CD4-positive, alpha-beta memory T cell (primary cell): ENCODE results near the gene KRT13. TPM values are rescaled to one million over a fixed set of nuclear protein-coding genes. Genes with fewer than 3 reads are reported as not detected.

Source experiments
- CTCF ChIA-PET: fragments of 350-600 bp; sonication (Branson Sonifier 250); formaldehyde crosslinking; loops from one replicate; lab custom pipeline; 2021; ENCODE audit warnings: inconsistent platforms; ENCODE audit not compliant: partially characterized antibody; lab: Charles Lee
- POLR2A ChIA-PET: fragments of 350-600 bp; sonication (Branson Sonifier 250); formaldehyde crosslinking; loops from one replicate; lab custom pipeline; 2021; ENCODE audit not compliant: partially characterized antibody; lab: Charles Lee
- DNase-seq, 5 donors: peaks; one replicate each; pipeline versions ENCODE4 v3.0.0 to v3.0.0-alpha.2; 2020 to 2022; ENCODE audit warnings: mixed read lengths in 1 of 5
- H3K27ac ChIP-seq: one replicate; pipeline ENCODE4 v1.7.0; 2013; ENCODE audit warnings: low read depth, low read length
- H3K27me3 ChIP-seq: 2 replicates; pipeline ENCODE4 v1.7.0; 2013; ENCODE audit warnings: mild to moderate bottlenecking, low read length, moderate library complexity; ENCODE audit not compliant: insufficient read depth
- H3K36me3 ChIP-seq: 2 replicates; pipeline ENCODE4 v1.7.0; 2013; ENCODE audit warnings: mild to moderate bottlenecking, low read length, moderate library complexity; ENCODE audit not compliant: insufficient read depth
- H3K4me1 ChIP-seq: 2 replicates; pipeline ENCODE4 v1.7.0; 2013; ENCODE audit warnings: mild to moderate bottlenecking, low read length, moderate library complexity; ENCODE audit not compliant: insufficient read depth
- H3K4me3 ChIP-seq, 2 donors: one replicate each; pipeline ENCODE4 v1.7.0; 2013; ENCODE audit warnings: low read length in 2 of 2, mild to moderate bottlenecking in 1 of 2
- H3K9me3 ChIP-seq, 2 donors: one replicate each; pipeline ENCODE4 v1.7.0; 2013; ENCODE audit warnings: low read length in 2 of 2, control low read depth in 1 of 2; ENCODE audit not compliant: control insufficient read depth in 1 of 2
- H3K27ac Mint-ChIP-seq, 7 donors: one replicate each; pipeline ENCODE4 v1.8.0; 2020 to 2021; ENCODE audit warnings: mixed read lengths in 7 of 7, mild to moderate bottlenecking in 6 of 7, inconsistent platforms in 3 of 7, moderate library complexity in 3 of 7
- H3K27me3 Mint-ChIP-seq, 2 donors: one replicate each; pipeline ENCODE4 v1.8.0; 2020 to 2021; ENCODE audit warnings: mixed read lengths in 2 of 2
- H3K36me3 Mint-ChIP-seq, 2 donors: one replicate each; pipeline ENCODE4 v1.8.0; 2020 to 2021; ENCODE audit warnings: mixed read lengths in 2 of 2, inconsistent platforms in 1 of 2, mild to moderate bottlenecking in 1 of 2
- H3K4me1 Mint-ChIP-seq, 4 donors: one replicate each; pipeline ENCODE4 v1.8.0; 2020 to 2021; ENCODE audit warnings: mixed read lengths in 4 of 4, mild to moderate bottlenecking in 1 of 4
- H3K4me3 Mint-ChIP-seq, 8 donors: one replicate each; pipeline ENCODE4 v1.8.0; 2020 to 2021; ENCODE audit warnings: mixed read lengths in 8 of 8, mild to moderate bottlenecking in 7 of 8, moderate library complexity in 6 of 8, inconsistent platforms in 3 of 8
- H3K9me3 Mint-ChIP-seq, 8 donors: one replicate each; pipeline ENCODE4 v1.8.0; 2020 to 2021; ENCODE audit warnings: mixed read lengths in 8 of 8, mild to moderate bottlenecking in 5 of 8, inconsistent platforms in 3 of 8, moderate library complexity in 1 of 8
- intact Hi-C: fragments of 100-400 bp; cut with micrococcal nuclease; formaldehyde crosslinking; loops from one replicate; pipeline ENCODE4 v1.15.1; 2023
- polyA plus RNA-seq, 2 donors: library from polyadenylated mRNA; unstranded; fragments of 300-500 nt; fragmentation: Illumina TruSeq; gene quantifications; one replicate each; pipeline ENCODE4 v1.2.3, GENCODE V29; 2021
- total RNA-seq, 2 experiments: library from RNA; stranded (reverse); gene quantifications; one replicate each; pipeline ENCODE4 v1.2.3, GENCODE V29; 2021

KRT13 gene
- total and polyA plus RNA-seq, 4 experiments from 2014 or later: not detected

DNA sequence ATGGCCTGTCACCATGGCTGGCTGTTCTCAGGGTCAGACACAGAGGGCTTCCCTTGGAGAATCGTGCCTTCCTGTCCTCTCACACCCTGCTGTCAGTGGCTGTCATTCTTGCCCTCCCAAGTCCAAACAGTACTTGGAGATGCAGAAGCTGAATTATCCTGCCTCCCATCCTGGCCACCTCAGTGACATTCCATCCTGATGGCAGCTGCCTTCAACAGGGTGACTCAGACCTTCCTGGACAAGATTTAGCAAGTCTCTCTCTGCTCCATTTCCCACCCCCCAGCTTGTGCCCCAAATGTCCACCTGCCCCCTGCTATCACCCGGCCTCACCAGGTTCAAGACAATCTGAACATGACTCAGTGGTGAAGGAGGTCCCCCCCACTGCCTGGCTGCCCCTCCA lies 10.9 kb downstream of the KRT13 start:
- DNase-seq: peak in 1 of 5 donors; percentile 8
- no peak overlapping the region for H3K4me3 Mint-ChIP-seq
- intact Hi-C loops: no loop called here
- no peaks in the 10 kb centered on the region for H3K9me3 Mint-ChIP-seq
- CTCF ChIA-PET: interaction anchor here (1.2 to 2.0 kb wide), 2 partner anchors 172 to 585 kb away, joined by 3 to 9 read pairs; no protein-coding TSS in a partner anchor
- Histone ChIP-seq H3K36me3 (no peaks in the 10 kb centered on the region), H3K4me1 (peaks cover 23% of the 10 kb centered on the region), H3K9me3 (no peaks in the 10 kb centered on the region), H3K27me3 (no peaks in the 10 kb centered on the region), H3K4me3 (no peak overlapping the region), H3K27ac (no peak overlapping the region)
- no peaks in the 10 kb centered on the region for H3K36me3 Mint-ChIP-seq
- H3K27me3 Mint-ChIP-seq: no peaks in the 10 kb centered on the region
- H3K4me1 Mint-ChIP-seq: peaks cover 10 to 48% (median 22%) of the 10 kb centered on the region in 4 donors
- H3K27ac Mint-ChIP-seq: peak overlapping the region in 3 of 7 donors; percentile 71 to 80 (median 77)
- POLR2A ChIA-PET: no interaction called here

GRCh38 chr17:41492771-41493170 lies 12.6 kb downstream of the KRT13 start:
- no peak overlapping the region for H3K27ac ChIP-seq
- H3K36me3 Mint-ChIP-seq: no peaks in the 10 kb centered on the region

GRCh38 chr17:41492351-41492750 lies 13.1 kb downstream of the KRT13 start:
- Mint-ChIP-seq H3K27ac (peak overlapping the region in 3 of 7 donors; percentile 5 to 42 (median 37)), H3K9me3 (no peaks in the 10 kb centered on the region), H3K4me3 (no peak overlapping the region), H3K4me1 (peaks cover 10 to 38% (median 20%) of the 10 kb centered on the region in 4 donors), H3K36me3 (no peaks in the 10 kb centered on the region), H3K27me3 (no peaks in the 10 kb centered on the region)
- Histone ChIP-seq H3K27ac (no peak overlapping the region), H3K4me1 (peaks cover 22% of the 10 kb centered on the region), H3K36me3 (no peaks in the 10 kb centered on the region), H3K9me3 (no peaks in the 10 kb centered on the region), H3K27me3 (no peaks in the 10 kb centered on the region), H3K4me3 (no peak overlapping the region)
- CTCF ChIA-PET: interaction anchor here (0.9 to 1.3 kb wide), 2 partner anchors 170 to 171 kb away, joined by 3 to 4 read pairs; no protein-coding TSS in a partner anchor
- intact Hi-C loops: no loop called here
- POLR2A ChIA-PET: interaction anchor here (1.3 kb wide), 1 partner anchor 151 kb away, joined by 3 read pairs; no protein-coding TSS in a partner anchor
- DNase-seq: peak in 1 of 5 donors; percentile 19

More at GRCh38 chr17:41492771-41493170, 12.6 kb downstream of the KRT13 start:
- intact Hi-C loops: no loop called here
- Mint-ChIP-seq H3K9me3 (no peaks in the 10 kb centered on the region), H3K27me3 (no peaks in the 10 kb centered on the region), H3K4me3 (no peak overlapping the region), H3K4me1 (peaks cover 10 to 38% (median 21%) of the 10 kb centered on the region in 4 donors), H3K27ac (peak overlapping the region in 1 of 7 donors; percentile 30)
- POLR2A ChIA-PET: interaction anchor here (1.3 kb wide), 1 partner anchor 152 kb away, joined by 3 read pairs; no protein-coding TSS in a partner anchor
- H3K27me3 ChIP-seq: no peaks in the 10 kb centered on the region
- H3K4me1 ChIP-seq: peaks cover 23% of the 10 kb centered on the region
- DNase-seq: no peak
- H3K9me3 ChIP-seq: no peaks in the 10 kb centered on the region
- H3K4me3 ChIP-seq: no peak overlapping the region
- CTCF ChIA-PET: interaction anchor here (0.9 to 1.3 kb wide), 2 partner anchors 170 kb away, joined by 3 to 4 read pairs; no protein-coding TSS in a partner anchor
- H3K36me3 ChIP-seq: no peaks in the 10 kb centered on the region

DNA sequence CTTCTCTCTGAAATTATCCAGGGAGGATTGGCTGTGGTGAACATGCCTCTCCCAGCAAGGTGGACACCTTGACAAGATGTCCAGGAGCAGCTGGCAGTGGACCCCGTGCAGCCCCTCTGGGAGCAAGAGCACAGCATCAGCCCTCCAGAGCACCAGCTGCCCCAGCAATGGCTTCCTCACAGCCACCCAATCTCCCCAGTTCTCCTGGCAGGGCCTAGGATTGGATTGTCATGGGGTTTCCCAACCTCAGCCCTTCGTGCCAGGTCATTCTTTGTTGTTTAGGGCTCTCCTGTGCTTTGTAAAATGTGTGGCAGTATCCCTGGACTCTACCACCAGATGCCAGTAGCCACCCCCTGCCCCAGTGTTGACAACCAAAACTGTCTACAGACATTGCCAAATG lies 13.9 kb downstream of the KRT13 start:
- no peaks in the 10 kb centered on the region for H3K27me3 ChIP-seq
- H3K4me3 ChIP-seq: no peak overlapping the region
- Mint-ChIP-seq H3K4me3 (no peak overlapping the region), H3K9me3 (no peaks in the 10 kb centered on the region), H3K36me3 (no peaks in the 10 kb centered on the region), H3K27me3 (no peaks in the 10 kb centered on the region), H3K27ac (no peak overlapping the region), H3K4me1 (peaks cover 8 to 30% (median 16%) of the 10 kb centered on the region in 4 donors)
- no peaks in the 10 kb centered on the region for H3K9me3 ChIP-seq
- ChIA-PET POLR2A (no interaction called here), CTCF (no interaction called here)
- DNase-seq: peak in 1 of 5 donors; percentile 7
- no peak overlapping the region for H3K27ac ChIP-seq
- peaks cover 13% of the 10 kb centered on the region for H3K4me1 ChIP-seq
- intact Hi-C loops: no loop called here
- H3K36me3 ChIP-seq: no peaks in the 10 kb centered on the region

DNA sequence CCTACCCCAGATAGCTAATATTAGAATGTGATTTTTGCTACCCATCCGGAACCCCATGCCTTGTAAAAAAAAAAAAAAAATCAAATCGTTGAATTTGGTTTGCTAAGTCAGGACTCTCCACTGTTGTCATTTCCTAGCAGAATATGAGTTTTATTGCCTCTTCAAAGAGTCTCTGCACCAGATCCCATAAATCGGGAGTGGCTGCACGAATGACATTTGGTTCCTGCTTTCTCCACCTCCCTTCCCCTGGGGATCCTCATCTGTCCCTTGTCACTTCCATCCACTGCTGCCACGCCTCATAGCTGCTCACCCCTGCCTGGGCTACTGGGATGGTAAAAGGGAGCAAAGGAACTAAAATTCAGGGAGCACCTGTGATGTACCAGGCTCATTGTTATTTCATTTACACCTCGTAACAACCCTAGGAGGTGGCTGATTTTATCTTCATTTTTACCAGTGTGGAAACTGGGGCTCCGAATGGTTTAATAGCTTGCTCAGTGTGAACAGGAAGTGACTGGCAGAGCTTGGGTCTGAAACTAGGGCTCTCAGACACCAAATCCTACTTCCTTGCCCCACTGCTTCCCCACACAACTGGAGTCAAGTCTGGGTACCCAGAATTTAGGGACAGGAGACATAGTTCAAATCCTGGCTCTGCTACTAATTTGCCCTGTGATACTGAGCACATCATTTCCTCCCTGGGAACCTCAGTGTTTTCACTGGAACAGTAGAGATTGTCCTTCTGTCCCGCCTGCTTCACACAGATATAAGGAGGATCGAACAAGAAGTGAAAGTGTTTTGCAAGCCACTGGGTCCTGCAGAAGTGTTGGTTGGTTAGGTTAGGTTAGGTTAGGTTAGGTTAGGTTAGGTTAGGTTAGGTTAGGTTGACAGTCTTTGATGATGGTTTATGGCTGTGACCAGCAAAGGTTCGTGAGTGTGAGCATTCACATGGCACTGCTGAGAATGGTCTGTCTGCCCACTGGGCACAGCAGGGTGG lies 15.1 kb downstream of the KRT13 start:
- Mint-ChIP-seq H3K36me3 (no peaks in the 10 kb centered on the region), H3K4me3 (peak overlapping the region in 3 of 8 donors; percentile 5 to 52 (median 11)), H3K9me3 (no peaks in the 10 kb centered on the region), H3K27me3 (no peaks in the 10 kb centered on the region), H3K27ac (peak overlapping the region in 5 of 7 donors; percentile 4 to 82 (median 22)), H3K4me1 (peaks cover 6 to 26% (median 12%) of the 10 kb centered on the region in 4 donors)
- Histone ChIP-seq H3K27me3 (no peaks in the 10 kb centered on the region), H3K36me3 (no peaks in the 10 kb centered on the region), H3K9me3 (no peaks in the 10 kb centered on the region), H3K4me1 (peaks cover 11% of the 10 kb centered on the region), H3K4me3 (no peak overlapping the region), H3K27ac (no peak overlapping the region)
- DNase-seq: no peak
- POLR2A ChIA-PET: no interaction called here
- intact Hi-C loops: no loop called here
- CTCF ChIA-PET: interaction anchor here (1.5 to 1.6 kb wide), 2 partner anchors 10 to 168 kb away, joined by 3 to 7 read pairs; partner anchors contain the start of gene KRT35

DNA sequence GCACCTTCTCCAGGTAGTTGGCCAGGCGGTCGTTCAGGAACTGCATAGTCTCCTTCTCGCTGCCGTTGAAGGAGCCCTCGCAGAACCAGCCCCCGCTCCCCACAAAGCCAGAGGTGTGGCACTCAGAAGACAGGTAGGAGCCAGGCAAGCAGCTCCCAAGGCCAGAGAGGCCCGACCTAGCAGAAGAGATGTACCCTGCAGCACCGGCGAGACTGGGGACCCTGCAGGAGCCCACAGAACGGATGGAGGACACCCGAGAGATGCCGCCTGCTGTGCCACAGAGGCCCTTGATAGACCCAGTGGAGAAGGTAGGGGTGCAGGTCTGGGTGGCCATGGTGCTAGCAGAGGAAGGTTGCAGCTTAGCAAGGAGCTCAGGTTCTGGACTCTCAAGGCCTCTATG lies 15.9 kb downstream of the KRT13 start, which contains the start of gene KRT36:
Gene KRT36 (minus strand): TSS at position 380 of the 400 bp plus-strand sequence. CDS start 46 bp downstream, at position 334.
- ChIA-PET CTCF (interaction anchor here (1.5 to 1.6 kb wide), 2 partner anchors 9 to 167 kb away, joined by 3 to 7 read pairs; partner anchors contain the start of gene KRT35), POLR2A (no interaction called here)
- Mint-ChIP-seq H3K9me3 (no peaks in the 10 kb centered on the region), H3K4me3 (peak within 1 kb of the TSS in 3 of 8 donors; percentile 5 to 52 (median 11)), H3K27me3 (no peaks in the 10 kb centered on the region), H3K36me3 (no peaks in the 10 kb centered on the region), H3K4me1 (peaks cover 6 to 26% (median 12%) of the 10 kb centered on the region in 4 donors), H3K27ac (peak within 1 kb of the TSS in 5 of 7 donors; percentile 4 to 82 (median 22))
- H3K9me3 ChIP-seq: no peaks in the 10 kb centered on the region
- peaks cover 11% of the 10 kb centered on the region for H3K4me1 ChIP-seq
- no peaks in the 10 kb centered on the region for H3K27me3 ChIP-seq
- intact Hi-C loops: no loop called here
- DNase-seq: no peak
- no peak within 1 kb of the TSS for H3K27ac ChIP-seq
- H3K4me3 ChIP-seq: no peak within 1 kb of the TSS
- no peaks in the 10 kb centered on the region for H3K36me3 ChIP-seq
